Suppressor macrophage (primary cell): Measurements from ENCODE around the gene CRACR2B.

Experiments used
- DNase-seq, 4 experiments: peaks; one replicate each; pipeline ENCODE4 v3.0.0-alpha.2; 2020 to 2022
- total RNA-seq, 17 experiments: gene quantifications; one replicate each; lab custom pipeline; 2026; ENCODE audit warnings: mixed read lengths in 6 of 17, inconsistent platforms in 3 of 17; lab: John Stamatoyannopoulos, UW

The CRACR2B gene
- 0.07 to 2.6 (median 1.3) reads per million in 17 experiments for total RNA-seq

DNA sequence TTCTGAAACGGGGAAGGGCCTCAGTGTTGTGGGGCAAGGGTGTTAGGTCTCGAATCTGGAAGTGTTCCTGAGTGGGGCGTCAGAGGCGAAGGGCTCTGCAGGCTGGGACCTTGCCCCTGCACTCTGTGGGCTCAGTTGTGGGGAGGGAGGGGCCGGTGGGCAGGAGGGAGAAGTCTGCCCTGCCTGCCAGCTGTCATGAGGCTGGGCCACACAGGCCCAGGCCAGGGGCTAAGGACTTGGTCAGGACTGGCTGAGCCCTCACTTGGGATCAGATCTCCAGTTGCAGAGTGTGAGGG is at the start of gene CRACR2B:
CRACR2B (plus strand) TSS at position 23 of the 296 bp plus-strand sequence. CDS start 689 bp downstream, outside the sequence.
- DNase-seq = no peak

DNA sequence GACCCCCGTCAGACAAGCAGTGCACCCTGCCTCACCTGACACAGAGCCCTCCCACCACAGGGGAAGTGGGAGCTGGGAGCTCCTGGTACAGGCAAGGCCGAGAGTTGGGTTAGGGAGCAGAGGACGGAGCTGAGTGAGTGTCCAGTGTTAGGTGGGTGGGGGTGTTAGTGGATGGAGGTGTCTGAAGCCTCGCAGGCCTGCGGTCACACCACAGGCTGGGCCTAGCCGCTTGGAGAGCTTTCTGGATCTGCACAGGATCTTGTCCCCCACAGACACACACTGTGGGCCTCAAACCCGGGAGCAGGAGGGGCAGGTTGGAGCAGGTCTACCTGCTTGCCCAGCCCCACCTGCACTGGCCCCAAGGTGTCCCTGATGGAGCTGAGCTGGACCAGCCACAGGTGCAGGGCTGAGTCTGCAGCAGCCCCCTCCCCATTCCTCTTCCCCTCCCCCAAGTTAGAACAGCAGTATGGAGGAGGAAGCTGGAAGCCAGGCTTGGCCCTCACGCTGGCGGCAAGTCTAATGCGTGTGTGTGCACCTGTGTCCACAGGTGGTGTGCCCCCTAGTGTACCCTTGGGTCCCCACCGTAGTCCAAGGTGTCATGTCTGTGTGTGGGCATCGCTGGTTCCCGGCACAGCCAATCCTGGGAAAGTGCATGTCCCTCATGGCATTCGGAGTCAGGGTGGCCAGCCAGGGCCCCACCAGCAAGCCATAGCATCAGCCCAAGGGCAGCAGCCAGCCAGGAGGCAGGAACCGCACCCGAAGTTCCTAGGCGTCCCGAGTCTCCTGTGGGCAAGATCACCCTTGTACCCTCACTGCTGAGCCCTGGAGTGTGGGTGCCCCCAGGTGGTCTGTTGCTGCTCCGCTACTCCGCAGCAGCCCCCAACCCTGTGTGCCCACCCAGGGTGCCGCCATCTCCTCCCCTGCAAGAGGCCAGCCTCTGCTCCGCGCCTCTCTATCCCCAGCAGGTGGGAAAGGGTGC is 48.5 kb upstream of the CRACR2B start:
- no peak for DNase-seq

DNA sequence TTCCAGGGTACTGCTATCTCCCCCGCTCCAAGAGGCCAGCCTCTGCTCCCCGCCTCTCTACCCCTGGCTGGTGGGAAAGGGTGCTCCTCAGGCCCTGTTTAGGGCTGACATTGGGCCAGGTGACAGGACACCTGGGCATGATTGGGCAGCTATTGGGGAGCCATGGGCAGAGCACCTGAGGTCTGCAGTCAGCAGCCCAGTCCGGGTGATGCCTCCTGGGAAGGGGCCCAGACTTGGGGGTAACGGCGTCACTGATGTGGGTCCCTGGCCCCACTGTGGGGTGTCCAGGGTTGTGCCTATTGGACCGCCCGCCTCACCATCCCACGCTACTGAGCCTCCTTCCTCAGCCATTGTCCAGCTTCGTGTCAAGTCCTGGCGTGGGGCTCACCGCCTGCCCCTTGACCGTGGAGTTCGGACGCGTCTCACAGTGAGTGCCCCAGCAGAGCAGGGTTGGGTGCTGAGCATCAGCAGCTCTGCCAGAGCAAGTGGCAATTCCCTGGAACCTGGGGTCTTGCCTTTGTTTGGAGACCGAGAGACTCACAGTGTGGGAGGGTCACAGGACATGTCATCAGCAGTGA is 47.7 kb upstream of the CRACR2B start:
- no peak for DNase-seq

DNA sequence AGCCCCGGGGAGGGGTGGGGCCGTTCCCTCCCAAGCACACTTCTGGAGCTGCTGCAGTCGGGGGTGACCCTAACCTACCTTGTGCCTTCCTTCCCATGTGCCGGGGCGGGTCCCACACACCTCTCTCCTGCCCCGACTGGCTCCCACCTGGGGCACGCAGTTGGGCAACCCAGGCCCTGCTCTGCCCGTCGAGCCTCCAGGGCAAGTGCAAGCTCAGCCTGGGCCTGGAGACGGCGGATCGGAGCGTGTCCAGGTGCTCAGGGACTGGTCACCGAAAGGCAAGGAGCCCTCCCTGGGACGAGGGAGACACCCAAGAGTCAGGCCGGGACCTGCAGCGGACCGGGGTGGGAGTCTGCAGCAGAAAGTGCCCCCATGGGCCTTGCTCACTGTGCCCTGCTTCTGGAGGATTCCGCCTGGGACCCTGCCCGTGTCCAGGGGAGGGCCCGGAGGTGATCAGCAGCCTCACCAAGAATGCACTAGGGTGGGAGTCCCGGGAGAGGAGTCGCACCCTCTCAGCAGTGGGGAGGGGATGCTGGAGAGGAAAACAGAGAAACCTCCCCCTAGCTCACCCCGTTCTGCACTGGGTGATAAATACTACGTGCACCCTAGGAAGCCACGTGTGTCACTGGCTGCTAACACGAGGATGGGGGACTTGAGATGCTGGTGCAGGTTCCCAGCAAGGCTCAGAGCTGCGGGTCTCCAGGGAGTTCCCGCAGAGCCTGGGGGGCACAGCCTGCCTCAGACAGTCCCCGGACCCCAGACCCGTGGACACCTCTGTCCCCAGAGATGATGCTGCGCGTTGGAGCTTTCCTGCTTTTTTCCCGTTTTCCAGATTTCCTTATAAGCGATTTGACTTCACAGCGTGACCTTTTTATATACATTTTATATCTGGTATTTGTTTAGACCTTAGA is 45.2 kb upstream of the CRACR2B start:
- no peak for DNase-seq

DNA sequence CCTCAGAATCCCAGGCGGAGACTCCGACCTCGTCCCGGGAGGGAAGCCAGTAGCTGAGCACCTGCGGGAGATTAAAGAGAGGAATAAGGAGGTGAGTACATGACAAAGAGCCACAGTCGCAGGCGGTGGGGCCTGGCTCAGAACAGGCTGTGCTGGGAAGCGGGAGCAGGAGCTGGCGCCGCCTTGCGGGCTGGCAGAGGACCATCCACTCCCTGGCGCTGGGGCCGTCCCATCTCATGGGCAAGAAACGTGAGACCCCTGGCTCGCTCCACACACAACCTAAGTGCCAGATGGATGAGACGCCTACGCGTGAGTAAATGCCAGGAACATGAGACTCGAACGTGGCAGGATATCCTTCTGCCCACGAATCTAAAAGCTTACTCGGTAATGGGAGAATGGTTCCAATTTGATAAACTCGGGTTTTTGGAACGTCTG is 44.1 kb upstream of the CRACR2B start:
- DNase-seq = peak in 2 of 4 experiments; percentile 20 to 80

DNA sequence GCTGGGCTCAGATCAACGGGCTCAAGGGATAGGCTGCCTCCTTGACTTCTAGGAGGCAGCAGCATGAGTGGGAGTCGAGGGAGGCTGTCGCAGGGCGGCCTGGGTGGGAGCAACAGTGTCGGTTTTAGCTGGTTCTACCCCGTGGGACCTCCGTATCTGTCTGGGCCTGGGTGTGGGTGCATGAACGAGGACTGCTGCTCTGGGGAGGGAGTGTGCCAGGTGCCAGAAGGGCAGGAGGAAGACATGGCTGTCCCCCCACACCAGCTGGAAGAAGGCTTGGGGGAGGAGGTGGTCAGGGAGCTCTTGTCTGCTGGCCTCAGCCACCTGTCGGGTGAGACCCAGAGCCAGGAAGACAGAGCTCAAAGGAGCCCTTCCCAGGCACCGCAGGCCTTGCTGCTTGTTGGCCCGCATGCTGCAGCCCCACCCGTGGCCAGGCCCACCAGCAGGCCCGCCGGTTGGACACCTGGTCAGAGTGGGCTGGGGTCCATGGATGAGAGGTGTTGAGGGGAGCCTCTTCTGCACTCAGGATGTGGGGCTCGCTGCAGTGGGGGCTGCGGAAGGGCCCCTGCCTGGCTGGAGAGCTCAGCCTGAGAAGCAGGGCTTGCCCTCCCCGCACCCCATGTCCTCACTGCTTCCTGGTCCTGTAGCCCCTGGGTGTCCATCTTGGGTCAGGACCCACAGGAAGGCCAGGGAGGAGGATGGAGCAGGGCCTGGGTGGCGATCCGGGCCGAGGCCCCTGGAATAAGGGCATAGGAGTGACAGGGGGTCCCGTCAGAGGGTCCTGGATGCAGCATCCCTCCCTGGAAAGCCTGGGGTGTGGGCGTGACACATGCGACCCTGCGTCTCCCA is 41.3 kb upstream of the CRACR2B start:
- DNase-seq = no peak

DNA sequence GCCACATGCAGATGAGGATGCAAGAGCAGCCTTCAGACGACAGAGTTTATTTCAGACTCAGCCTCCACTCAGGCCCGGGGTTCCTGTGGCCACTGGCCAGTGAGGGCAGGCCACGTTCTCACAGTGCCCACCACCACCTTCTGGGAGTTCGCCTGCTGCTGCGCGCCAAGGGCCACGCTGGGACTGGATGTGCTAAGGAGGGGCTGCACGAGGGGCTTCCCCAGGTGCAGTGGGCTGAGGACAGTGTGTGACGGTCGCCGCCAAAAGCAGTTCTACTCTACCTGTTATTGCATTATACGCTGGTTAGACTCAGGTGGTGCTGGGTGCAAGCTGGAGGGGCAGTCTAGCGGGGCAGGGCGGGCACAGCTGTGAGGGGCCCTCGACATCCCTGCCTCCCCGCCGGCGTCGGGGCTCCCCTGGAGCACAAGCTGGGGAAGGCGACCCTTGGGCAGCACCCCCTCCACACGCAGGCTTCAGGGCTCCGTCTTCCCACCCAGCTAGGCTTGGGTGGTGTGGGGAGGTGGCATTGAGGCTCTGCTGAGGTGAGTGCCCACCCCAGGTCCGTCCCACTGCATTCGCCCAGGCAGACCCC is 40.5 kb upstream of the CRACR2B start:
- no peak for DNase-seq

DNA sequence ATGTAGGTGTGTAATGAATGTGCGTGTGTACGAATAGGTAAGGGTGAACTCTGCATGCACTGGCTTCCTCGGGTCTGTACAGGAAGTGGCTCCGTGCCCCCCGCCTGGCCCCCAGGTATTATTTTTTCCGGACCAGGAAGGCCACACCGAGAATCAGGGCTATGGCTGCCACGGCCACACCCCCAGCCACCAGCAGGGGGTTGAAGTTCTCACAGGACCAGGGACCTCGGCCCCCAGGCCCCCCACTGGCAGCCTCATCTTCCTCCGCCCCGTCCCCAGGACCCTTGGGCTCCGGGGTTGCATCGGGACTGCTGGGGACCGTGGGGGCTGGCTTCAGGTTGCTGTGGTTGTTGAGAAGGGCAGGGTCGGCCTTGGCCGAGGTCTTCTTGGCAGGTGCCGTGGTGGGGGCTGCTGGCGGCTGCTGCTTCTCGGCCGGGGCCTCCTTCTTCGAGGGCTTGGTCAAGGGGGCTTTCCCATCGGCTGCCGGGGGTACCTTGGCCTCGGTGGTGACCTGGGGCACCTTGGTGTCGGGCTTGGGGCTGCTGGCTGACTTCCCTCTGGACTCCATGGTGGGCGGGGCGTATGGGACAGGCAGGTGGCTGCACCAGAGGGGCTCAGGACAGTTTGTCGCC is 39.6 kb upstream of the CRACR2B start:
- DNase-seq = no peak

DNA sequence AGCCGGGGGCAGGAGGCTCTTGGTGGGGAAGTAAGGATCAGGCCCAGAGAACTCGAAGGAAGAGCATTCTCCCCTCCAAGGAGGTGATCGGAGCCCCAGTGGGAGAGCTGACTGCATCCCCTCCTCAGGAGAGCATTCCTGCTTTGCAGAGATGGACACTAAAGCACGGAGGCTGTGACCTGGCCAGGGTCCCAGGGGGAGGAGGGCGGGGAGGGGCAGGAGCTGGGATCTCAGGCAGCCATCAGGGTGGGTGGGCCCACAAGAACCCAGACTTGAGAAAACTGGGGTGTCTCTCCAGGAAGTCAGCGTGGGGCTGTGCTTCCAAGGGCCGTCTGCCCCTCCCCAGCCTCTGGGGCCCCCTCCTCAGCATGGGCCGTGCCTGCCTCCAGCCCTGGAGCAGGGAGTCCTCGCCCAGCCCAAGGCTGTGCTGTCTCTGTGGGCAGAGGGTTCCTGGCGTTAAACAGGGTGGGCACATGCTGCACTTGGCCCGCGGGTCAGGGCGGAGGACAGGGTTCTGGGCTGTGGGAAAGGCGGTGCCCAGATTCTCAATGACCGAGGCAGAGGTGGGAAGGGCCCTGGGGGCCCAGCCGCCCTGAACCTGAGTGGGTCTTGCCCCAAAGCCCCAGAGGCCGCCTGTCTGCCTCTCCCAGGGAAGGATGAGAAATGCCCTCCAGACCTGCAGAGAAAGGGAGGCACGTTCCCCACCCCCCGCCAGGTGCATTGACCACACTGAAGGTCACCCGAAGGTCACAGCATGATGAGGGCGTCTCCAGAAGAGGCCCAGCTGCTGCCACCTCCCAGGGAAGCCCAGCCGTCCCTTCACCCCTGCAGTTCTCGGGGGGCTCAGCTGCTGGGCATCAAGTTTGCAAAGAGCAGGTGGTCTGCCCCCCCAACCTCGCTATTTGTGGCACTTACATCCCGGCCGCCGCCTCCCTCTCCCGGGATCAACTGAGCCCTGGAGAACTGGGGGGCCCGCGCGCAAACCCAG is 38.5 kb upstream of the CRACR2B start:
- DNase-seq = no peak

DNA sequence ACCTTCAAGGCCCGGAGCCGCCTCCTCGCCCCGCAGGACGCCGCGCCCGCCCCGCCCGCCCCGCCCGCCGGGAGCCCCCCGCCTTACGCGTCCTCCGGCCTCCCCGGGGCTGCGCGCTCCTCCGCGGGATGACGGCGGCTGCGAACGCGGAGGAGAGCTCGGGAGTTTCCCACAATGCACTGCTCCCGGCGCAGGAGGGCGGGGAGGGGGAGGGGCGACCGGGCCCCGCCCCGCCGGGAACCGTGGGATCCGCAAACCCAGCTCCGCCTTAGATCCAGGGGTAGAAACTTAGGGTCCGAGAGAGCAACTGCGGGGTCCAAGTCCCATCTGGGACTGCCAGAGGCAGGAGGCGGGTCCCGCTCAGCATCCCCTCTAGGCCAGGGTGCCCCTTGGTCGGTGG is 37.8 kb upstream of the CRACR2B start, which contains the start of gene CEND1:
CEND1 (minus strand) TSS at position 148 of the 400 bp plus-strand sequence. CDS start 1,514 bp downstream, outside the sequence.
- peak in 3 of 4 experiments; percentile 19 to 50 (median 44) for DNase-seq

DNA sequence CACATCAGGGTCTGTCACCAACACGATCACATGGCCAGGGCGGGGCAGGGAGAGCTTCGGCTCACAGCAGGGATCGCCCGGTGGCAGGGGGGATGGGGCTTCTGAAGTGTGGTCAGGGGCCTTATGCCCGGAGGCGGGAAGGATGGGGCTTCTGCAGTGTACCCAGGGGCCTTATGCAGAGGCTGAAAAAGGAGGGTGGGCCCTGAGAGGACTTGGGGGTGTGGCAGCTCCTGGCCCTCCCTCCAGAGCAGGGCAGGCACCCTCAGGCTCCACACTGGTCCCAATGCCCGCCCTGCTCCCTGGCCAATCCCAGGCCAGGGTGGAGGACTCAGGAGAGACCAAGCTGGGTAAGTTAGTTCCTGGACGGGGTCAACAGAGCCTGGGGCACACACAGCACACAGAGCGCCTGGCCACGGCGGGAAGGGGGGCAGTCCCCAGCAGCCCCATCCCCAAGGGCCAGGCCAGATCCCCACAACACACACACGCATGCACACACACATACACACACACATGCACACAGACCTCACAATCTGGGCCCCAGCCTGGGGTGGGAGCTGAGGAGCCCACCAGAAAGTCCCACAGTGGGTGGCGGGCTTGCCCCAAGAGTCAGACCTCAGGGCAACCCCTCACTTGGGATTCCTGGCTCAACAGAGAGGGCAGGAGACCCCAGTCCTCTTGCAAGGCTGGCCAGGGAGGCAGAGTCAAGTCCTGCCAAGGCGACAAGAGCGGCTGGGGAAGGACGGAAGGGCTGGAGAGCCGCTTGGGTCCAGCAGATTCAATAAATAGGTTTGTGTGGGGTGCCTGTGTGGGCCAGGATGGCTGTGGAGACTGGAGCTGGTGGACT is 36.8 kb upstream of the CRACR2B start:
- DNase-seq = no peak

DNA sequence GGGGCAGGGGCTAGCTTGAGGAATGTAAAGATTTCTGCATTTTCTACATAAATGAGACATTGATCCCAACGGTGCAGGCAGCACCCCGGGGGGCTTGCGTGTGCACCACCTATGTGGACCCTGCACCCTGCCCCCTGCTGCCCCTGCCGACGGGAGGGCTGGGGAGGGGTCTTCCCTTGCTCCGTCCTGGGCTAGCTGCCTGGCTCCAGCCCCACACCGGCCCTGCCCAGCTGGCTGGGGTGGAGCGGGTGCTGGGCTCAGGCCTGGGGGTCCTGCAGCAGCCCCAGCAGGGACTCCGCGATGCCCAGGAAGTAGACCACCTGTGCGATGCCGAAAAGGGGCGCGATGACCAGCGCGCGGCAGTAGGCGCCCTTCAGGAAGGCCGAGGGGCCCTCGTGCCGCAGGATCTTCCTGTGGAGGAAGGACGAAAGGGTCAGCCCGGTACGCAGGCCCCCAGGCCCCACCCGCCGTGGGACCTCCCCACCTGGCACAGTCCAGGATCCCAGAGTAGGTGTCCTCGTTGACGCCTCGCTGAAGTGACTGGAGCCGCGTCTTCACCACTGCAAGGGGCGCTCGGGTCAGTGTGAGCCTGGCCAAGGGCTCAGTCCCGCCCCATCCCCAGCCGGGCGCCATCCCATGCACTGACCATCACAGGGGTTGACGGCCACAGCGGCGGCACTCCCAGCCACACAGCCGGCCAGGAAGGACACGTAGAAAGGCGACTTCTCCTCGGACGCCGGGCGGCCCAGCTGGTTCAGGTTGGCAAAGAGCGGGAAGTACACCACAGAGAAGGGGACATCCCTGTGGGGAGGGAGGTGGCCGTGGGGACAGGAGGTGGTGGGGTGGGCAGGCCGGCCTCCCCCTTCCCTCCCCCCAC is 35.8 kb upstream of the CRACR2B start:
- DNase-seq = no peak

DNA sequence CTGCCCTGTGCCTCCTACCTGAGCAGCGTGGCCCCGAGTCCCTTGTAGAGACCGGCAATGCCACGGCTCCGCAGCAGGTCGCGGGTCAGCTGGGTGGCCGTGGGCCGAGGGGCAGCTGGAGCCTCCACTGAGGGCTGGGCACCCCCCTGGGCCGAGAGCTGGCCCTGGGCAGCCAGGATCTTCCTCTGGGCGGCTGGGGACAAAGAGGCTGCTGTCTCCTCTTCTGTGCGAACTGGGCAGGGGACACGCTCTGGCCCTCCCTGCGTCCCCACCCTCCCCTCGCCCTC is 35.2 kb upstream of the CRACR2B start:
- DNase-seq = no peak

DNA sequence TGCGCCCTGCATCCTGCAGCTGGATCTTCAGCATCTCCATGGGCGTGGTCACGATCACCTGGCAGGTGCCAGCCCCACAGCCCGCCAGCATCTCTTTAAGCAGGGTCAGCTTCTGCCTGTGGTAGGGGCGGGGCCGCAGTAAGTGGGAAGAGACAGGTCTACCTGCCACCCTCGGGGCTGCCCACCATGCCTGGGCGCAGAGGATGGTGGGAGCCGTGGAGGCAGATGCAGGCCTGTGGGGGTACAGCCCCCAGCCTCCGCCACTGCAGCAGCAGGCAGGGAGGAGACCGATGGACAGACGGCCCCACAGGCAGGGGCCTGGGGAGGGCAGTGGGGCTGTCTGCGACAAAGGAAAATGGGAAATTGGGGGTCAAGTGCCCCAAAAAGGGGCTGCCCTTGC is 34.8 kb upstream of the CRACR2B start:
- DNase-seq = no peak

DNA sequence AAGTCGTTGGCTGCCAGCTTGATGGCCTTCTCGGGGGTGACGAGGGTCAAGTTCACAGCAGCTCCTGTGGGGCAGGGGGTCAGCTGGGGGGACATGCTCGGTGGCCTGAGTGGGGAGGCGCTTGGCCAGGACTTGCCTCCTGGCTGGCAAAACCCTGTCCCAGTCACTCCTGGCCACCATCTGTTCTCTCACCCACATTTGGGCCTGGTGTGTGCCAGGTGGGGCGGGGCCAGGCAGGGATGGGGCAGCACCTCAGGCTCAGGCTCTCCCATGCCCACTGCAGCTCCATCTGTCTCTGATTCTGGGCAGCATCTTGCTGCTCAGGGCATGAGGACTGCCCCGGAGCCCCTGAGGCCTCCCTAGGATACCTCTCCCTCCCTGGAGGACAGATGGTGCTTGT is 34.2 kb upstream of the CRACR2B start:
- DNase-seq = no peak

DNA sequence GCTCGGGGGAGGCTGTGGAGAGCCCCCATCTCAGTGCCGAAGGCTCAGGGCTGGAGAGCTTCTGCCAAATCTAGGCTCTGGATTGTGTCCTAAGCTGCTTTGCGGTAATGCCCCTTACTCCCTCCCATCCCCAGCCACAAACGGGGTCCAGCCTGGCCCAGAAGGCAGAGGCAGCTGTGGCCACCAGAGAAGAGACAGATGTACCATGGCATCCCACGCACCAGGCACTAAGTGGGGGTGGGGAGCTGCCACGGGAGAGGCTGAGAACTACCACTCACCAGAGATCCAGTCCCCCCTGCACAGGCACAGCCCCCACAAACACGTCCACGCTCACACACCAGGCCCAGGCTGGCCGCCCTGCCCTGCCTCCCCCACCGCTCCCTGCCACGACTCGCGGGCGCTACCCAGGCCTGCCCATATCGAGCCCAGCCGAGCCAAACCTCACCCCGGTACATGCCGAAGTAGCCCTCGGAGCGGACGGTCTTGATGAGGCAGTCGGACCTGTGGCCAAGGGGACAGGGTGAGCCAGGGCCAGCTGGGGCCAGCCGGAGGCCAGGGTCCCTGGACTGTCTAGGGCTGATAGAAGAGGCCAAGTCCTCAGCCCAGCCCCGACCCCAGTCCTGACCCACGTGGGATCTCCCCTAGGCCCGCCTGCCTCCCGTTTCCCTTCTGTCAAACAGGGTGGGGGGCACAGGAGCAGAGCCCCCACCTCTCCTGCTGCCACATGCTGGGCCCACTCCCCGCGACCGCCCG is 33.5 kb upstream of the CRACR2B start:
- DNase-seq = no peak
